UCSD-AML1 (cell line): Measurements from ENCODE around the gene RIMS4.

Source experiments
- DNase-seq: peaks from one replicate; lab custom pipeline; 2025; ENCODE audit not compliant: unreplicated experiment; lab: John Stamatoyannopoulos, UW

The RIMS4 gene

DNA sequence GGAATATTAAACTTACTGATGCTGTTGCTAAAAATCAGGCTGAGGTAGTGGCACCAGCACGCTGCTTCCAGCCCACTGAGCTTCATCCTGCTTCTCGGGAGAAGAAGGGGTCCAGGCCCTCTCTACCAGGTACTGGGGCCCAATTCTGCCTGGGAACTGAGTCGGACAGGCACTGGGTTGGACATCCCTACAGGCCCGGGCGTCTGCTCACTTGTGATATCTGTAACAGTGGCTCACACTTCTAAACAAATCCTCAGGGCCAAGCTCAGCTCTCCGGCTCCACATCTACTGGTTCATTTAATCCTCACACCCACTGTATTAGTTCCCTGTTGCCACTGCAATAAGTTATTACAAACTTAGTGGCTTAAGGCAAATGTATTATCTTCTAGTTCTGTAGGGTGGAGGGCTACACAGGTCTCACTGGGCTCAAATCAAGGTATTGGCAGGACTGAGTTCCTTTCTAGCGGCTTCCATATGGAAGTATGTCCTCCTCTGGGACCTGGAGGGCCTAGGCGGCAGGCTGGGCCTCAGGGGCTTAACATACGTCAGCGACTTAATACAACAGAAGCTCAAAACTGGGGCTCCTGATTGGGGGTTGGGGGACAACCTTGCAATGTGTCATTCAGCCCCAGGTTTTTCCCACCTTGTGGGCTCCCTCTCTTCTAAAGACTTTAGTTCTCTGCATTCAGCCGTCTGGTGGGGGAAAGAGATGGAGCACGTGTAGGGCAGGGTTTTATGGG, 66.3 kb downstream of the RIMS4 start:
- no peak for DNase-seq

DNA sequence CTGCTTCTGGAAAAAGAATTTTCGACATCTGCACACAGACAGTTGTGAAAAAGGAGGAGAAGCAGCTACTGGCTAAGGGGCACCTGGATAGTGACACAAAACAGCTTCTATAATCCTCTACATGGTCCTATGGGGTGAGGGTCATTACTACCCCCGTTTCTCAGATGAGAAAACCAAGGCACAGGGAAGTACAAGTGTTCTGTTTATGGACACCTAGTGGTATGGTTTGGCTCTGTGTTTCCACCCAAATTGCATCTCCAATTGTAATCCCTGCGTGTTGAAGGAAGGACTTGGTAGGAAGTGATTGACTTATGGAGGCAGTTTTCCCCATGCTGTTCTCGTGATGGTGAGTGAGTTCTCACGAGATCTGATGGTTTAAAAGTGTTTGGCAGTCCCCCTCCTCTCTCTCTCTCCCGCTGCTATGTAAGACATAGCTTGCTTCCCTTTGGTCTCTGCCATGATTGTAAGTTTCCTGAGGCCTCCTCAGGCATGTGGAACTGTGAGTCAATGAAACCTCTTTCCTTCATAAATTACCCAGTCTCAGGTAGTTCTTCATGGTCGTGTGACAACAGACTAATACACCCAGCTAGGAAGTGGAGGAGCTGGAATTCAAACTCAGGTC, 67.2 kb downstream of the RIMS4 start:
- DNase-seq: no peak

DNA sequence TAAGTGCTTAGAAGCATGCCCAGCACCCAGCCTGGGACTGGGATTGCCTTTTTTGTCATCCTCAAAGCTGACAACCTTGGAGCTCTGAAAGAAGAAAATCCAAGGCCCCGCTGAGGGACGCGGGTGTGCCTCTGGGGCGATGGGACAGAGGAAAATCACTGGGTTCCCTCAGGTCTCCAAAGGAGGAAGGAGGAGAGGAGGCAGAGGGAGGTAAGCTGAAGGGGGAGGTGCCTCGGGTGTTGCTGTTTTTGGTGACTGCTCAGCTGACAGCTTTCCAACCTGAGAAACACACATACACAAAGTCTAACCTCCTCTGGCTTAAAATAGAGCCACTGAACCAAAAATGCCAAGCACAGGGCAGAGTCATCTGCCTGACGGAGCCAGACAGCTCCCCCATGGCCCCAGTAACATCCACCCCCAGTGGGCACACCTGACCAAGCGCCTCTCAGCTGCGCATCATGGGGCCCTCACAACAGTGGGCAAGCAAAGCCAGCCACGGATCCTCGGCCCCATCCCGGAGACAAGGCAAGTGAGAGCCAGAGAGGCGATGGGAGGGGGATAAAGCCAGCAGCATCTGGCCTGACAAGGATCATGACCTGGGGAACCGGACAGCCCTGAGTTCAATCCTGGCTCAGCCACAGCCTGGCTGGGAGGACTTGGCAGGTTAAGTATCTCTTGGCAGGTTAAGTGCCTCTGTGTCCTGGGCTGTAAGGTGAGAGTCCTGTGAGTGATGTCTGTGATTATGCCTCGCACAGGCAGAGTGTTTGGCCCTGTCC, 67.9 kb downstream of the RIMS4 start:
- no peak for DNase-seq

DNA sequence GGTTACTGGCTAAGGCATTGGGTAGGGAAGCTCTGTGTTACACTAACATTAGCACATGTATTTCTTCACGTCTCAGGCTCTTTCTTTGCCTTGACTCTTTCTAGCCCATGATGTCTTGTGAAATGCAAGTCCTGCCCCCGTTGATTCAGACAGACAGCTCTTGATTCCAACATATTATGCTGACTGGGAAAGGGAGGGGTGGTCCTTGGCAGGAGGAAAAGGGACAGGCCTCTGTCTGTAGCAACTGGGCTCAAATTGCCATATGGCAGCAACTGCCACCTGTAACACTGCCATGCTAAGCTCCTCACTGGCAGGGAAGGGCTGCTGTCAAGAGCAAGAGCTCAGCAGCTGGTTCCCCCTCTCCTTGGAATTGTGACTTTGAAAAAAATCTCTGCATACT, 70.4 kb downstream of the RIMS4 start:
- no peak for DNase-seq

DNA sequence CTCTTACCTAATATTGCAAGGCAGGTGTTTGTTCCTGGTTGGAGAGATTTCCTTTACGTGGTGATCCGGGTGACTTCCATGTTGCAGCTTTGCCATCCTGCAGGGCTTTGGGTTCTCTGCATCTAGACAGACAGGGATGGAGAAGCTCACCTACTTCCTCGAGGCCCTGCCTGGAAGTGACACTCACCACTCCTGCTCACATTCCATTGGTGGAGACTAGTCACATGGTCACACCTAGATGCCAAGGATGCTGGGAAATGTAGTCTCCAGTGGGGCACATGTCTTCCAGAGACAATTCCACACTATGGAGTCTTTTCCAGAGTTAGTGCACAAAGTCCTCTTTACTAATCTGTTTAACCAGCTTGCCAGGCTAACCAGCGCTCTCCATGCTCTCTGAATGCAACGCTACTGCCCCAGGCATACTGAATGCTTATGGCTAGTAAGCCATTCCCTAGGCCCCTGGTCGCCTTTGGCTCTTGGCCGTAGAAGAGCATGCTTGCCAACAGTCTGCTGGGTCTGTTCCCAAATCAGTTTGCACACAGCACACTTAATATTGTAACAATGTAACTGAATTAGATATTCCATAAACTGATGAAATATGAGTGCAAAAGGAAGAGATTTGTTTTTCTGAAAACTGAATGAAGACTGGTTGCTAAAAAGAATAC, 71.4 kb downstream of the RIMS4 start:
- DNase-seq: peak; percentile 40

DNA sequence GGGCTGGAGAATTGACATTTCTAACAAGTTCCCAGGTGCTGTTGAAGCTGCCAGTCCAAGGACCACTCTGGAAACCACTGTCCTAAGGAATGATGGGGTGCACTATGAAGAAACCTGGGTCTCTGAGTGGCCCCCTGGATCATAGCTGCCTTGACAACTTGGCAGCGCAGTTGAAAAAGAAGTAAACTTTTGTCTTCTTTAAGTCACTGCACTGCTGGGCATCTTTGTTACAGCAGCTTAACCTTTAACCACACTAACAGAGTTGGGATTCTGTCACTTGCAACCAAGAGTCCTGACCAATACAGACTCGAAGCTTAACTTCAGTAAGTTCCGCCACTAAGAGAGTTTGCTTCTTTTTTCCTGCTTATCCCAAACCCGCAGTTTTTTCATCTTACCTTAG, 73.2 kb downstream of the RIMS4 start:
- no peak for DNase-seq

DNA sequence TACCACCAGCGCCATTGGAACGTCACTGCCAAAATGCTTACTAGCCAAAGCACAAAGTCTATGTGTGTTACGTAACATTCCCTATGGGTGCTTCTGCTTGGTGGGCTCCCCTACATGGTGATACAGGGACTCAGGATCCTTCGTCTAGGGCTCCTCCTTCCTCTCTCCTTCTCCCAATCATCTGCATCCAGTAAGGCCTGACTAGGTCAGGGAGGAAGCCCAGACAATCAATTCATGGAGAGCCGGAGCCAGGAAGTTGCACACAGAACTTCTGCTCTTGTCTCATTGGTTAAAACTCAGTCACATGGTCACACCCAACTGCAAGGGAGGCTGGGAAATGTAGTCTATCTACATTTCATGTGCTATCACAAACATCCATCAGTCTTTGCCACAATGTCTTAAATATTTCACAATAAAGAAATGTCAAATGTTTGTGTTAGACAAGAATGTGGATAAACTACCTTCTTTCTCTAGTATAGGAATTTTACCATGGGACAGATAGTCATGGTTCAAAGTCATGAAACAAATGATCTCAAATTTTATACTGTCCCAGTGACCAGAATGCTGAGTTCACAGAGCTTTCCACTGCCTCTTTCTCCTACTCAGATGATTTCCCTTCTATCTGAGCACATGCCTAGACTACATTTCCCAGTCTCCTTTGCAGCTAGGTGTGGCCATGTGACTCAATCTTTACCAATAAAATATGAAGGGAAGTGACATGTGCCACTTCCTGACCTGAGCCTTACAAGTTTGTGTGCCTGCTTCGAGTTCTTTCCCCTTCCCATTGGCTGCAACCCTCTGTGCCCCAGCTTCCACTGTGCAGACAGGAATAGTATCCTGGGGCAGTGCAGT, 74.0 kb downstream of the RIMS4 start:
- DNase-seq: peak; percentile 45

DNA sequence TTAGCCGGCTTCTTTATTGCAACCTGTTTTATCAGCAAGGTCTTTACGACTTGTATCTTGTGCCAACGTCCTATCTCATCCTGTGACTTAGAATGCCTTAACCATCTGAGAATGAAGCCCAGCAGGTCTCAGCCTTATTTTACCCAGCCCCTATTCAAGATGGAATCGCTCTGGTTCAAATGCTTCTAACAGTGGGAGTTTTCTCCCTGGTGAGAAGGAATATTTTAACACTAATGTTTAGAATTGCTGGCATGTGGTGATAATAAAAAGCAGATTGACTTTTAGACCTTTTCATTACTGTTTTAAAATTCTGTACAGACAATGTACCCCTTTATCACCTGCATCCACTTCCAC, 74.6 kb downstream of the RIMS4 start:
- DNase-seq: no peak

DNA sequence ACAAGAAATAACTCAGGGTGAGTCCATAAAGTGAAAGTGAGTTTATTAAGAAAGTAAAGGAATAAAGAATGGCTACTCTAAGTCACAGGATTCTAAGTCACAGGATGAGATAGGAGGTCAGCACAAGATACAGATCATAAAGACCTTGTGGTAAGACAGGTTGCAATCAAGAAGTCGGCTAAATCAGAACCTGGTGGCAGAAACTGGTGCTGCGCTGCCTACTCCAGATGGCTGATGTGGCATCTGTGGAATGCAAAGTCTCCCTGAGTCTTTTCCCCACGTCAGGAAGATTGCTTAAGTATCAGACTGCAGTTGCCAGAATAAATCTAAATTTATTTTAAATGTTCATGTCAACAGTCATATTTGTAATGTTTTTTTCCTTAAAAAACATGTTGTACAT, 75.4 kb downstream of the RIMS4 start:
- DNase-seq: no peak

DNA sequence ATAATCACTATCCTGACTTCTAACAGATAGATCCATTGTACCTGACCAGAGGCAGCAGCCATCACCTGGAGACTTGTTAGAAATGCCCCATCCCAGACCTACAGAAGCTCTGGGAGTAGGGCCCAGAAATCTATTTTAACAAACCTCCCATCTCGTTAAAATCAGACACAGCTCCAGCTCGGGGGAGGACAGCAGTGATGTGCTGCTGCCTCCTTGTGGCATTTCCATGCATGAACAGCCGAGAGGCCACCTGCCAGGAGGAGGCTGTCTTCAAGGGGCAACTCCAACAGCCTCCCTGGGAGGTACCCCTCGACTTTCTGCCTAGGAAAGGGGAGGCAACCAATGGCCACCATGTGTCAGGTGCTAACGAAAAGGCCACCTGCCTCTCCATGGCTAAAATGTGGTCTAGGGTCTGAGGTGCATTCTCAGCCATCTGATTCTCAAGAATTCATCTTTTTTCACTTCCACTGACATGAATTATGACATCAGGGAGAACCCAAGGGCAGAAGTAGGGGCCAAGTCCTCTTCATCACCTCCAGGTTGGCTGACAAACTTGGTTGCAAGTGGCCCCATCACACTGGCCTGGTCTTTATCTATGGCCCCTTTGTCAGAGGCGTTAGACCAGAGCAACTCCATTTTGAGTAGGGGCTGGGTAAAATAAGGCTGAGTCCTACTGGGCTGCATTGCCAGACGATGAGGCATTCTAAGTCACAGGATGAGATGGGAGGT, 76.8 kb downstream of the RIMS4 start:
- DNase-seq: peak; percentile 56

DNA sequence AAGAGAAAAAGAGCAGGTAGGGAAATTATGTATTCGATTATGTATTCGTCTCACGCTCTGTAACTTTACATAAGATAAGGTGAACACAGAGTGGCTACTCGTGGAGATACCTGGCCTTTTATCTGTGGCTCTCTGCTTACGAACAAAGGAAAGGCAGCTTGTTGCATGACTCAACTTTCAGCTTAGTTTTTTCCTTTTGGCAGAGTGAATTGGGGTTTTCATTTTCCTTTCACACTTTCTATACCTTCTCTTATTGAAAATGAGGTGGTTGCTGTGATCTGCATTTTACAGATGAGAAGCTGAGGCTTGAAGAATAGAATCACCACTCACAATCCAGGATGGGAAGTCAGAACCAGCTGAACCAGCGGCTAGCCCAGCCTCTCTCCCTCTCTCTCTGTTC, 78.0 kb downstream of the RIMS4 start:
- DNase-seq: no peak

DNA sequence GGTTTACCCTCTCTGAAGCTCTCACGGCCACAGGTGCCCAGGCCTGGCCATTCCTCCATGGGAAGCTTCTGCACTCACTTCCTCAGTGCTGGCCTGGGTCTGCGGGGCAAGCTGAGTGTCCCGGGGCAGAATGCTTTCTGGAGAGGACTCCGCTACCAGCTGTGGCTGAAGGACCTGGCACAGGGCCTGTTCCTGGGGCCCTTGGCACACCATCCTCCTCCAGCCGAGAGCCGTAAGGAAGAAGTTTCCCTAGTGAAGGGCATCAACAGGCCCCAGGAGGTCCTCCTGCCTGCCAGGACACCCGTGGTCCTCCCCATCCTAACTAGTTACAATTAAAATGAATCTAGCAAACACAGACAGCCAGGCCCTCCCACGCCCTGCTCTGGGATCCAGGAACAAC, 78.7 kb downstream of the RIMS4 start:
- no peak for DNase-seq

DNA sequence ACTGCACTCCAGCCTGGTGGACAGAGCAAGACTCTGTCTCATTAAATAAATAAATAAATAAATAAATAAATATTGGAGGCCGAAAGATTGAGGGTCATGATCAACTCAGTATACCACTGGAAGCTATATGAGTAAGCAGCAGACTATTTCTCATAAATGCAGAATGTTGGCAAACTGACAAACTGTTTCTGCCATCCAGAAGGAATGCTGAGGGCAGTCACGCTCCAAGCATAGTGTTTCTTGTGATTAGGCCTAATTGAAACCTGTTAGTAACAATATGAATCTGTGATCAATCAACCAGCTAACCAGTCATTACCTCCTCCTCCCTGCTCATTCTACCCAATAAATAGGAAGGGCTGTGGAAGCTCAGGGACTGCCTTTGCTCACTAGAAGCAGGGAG, 79.9 kb downstream of the RIMS4 start:
- DNase-seq: no peak

DNA sequence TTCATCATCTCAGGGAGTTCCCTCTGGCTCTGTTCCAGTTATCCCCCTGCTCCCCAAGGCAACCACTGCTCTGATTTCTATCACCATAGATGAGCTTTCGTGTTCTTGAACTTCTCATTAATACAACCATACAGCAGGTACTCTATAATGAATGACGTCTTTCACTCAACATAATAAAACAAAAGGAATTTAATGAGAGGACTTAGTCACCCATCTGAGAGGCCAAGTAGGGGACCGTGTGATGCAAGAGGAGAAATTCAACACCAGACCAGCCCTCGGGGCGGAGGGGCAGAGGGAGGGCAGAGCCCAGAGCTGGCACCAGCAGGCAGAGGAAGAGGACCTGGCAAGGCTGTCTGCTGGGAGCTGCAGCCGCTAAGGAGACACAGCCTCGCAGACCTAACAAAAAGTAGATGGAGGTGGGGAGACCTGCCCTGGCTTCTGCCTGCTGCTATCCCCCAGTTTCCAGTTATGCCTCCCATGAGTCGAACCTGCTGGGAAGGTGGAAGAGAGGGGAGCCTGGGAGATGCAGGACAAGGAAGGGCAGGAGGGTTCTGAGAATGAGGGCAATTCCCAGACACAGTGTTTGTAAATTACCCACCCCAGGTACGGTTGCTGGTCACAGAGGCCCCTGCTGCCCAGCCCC, 81.4 kb downstream of the RIMS4 start:
- no peak for DNase-seq

DNA sequence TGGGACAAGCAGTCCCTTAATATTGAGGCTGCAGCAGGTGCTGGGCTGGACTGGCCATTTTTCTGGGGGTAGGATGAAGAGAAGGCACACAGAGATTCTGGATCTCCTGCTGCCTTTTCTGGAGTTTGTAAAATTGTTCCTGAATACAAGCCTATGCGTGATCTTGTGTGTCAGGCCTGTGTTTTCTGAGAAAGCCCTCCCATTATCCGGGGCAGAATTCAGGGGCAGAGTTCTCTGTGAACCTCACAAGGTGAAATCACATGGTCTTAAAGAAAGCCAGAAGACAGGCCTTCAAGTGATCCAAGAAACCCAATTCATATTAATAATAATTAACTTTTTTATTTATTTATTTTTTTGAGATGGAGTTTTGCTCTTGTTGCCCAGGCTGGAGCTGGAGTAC, 82.7 kb downstream of the RIMS4 start:
- DNase-seq: no peak

DNA sequence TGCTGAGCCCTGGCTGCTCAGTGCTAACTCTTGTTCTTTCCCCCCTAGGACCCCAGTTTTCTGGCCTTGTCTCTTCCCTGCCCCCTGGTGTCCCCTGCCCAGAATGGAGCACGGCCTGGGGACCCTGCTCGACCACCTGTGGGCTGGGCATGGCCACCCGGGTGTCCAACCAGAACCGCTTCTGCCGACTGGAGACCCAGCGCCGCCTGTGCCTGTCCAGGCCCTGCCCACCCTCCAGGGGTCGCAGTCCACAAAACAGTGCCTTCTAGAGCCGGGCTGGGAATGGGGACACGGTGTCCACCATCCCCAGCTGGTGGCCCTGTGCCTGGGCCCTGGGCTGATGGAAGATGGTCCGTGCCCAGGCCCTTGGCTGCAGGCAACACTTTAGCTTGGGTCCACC, 83.3 kb downstream of the RIMS4 start:
- DNase-seq: no peak

DNA sequence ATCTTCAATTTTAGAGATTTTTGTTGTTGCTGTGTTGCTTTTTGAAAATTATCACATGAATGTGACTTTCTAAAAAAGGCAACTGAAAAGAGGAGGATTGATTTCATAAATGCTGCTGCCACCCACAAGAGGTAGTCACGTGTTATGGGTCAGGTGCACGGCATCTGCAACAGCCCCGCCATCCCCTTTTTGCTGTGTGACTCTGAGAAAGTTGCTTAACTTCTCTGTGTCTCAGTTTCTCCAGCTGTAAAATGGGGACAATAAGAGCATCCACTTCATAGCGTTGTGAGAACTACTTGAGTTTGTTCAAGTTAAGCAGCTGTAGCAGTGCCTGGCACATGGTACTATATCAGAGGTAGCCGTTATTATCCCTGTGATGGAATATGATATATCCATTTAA, 84.5 kb downstream of the RIMS4 start:
- DNase-seq: no peak

DNA sequence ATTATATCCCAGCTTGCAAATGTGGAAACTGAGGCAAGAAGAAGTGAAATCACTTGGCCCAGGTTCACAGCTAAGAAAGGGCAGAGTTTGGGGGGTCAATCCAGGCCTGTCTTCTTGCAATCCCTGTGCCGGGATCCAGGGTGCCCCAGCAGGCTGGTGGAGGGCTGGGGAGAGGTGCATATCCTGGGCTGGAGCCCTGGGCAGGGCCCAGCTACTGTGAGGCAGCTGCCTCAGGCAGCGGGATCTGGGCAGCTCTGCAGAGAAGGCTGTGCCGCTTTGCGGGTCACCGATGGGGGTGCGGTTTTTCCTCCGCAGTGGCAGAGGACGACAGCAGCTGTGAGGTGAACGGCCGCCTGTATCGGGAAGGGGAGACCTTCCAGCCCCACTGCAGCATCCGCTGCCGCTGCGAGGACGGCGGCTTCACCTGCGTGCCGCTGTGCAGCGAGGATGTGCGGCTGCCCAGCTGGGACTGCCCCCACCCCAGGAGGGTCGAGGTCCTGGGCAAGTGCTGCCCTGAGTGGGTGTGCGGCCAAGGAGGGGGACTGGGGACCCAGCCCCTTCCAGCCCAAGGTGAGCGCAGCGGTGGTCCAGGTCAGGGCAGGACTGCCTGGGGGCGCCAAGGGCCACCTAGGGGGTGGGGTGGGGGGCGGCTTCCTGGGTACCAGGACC, 85.8 kb downstream of the RIMS4 start:
- DNase-seq: no peak

DNA sequence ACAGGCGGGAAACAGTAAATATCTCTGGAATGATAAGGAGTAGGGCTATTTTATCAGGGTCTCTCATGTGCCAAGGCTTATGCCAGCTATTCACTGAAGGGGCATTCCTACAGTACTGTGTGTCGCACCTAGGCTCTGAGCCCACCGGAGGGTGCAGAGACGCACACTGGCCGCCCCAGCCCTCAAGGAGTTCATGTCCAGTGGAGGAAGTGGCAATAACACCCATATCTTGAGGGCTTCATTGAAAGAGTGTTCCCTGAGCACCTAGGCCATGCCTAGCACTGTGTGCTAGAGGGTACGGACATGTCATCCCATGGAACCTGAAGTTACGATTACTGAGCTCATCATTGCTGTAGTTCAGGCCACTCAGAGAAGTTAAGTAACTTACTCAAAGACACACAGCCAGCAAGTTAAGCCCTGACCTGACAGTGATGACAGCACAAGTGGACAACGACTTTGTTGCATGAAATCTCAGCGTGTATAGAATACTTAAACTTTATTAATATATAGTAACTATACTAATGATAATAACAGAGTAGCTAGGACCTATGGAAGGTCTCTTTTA, 86.5 kb downstream of the RIMS4 start:
- DNase-seq: no peak
